Mesenteric fat pad (tissue), 1 donor: ENCODE measurements around the gene IL11. TPM values are rescaled to one million over a fixed set of nuclear protein-coding genes. Genes with fewer than 3 reads are reported as not detected.

Source experiments
- DNase-seq: peaks from one replicate; pipeline ENCODE4 v3.0.0-alpha.2; 2020; ENCODE audit warnings: low spot score
- total RNA-seq: library from RNA; stranded (reverse); fragmentation: NEBNext Ultra II Directional; extraction: Animal tissue kit (Norgen Biotek cat#: 25700); gene quantifications from one replicate; pipeline ENCODE4 v1.2.1, GENCODE V29; 2021
- donor health status: DM: yes; HTN: yes; CAD: no.

The IL11 gene
- total RNA-seq, 1 donor from 2014 or later = not detected

DNA sequence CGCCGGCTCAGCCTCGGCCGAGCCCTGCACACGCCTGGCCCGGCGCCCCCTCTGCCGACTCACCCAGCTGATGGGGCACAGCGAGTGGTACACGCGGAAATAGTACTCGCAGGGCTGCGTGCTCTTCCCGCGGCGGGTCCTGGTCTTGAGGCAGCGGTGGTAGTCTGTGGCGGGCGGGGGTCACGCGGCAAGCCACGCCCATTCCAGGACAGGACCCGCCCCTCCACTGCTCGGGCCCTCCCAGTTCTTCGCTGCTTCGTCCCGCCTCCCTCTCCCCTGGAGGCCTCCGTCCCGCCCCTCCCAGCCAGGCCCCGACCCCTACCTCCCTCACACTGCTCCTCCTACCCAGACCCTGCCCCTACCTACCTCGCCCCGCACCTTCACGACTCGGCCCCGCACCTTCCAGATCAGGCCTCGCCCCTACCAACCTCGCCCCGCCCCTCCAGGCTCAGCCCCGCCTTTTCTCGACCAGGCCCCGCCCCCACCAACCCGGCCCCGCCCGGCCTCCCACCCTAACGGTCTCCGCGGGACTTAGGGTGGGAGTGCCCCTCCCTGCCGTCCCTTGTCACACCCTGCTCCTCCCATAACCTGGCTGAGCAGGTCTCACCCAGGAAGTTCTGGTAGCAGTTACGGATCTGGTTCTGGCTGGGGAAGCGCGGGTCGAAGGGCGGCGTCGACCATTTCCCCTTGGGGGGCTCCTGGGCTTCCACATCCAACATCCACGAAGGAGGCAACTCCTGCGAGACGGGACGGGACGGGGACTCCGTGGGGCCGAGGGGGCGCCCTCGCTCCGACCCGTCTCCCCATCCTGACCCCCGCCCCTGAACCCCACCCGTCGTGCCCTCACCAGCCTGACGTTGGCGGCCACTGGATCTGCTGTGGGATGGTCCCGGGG is 16.2 kb downstream of the IL11 start:
- DNase-seq = no peak

DNA sequence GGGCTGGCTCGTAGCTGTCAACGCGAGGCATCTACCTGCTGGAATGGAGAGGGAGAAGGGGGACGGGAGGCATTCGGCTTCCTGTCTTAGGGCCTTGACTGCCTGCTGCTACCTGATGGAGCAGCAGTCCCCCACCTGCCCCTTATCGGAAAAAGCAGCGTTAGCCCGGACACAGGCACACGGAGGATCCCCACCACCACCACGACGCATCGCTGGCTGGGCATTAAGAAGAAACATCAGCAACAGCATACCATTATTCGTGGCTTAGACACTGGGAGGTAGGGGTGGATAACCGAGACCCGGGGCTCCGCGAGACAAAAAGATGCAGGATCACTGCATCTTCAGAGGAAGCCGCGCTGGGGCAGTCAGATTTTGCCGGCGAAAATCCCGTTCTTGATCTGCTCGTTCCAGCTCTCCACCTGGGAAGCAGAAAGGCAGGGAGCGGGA is 16.9 kb downstream of the IL11 start:
- DNase-seq = no peak

DNA sequence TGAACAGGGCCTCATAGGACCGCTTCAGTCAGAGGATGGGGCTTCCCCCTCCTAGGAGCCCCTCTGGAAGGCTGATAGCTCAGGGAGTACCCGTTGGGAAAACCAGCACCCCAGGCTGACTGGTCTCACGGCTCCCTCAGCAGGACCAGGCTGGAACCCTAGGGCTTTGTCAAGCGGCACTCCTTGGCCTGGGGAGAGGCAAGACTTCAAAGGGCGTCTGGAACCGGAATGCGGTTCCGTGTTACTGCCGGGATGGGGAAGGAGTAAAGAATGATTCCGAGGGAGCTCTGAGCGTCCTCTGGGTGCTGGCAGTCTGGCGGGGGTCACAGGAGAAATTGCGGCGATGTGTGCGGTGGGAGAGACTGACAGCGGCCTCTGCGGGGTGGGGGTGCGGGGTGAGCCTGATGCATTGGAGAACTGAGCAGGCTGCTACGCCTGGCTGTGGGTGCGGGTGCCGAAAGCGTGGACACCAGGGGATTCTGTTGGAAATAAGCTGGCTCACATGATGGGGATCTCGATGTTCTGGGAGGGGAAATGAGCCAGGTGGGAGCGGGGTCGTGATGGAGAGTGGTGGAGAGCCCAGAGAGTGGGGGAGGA is 17.6 kb downstream of the IL11 start:
- DNase-seq = no peak

DNA sequence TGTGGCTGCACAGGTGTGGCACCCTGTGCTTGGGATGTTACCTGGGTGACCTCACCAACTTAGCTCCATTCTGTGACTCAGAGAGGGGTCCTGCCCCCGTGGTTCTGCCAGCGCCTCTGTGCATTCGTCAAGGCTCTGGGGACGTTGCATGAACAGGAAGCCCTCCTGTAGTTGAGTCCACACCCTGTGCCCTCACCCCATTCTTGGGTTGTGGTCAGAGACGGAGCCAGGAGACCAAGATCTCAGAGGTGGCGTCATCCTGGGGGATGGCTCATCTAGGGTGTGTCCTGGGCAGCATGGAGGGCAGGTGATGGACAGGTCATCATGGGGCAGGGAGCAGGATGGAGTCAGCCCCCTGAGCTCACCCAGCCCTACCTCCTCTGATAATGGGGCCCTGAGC is 18.2 kb downstream of the IL11 start:
- no peak for DNase-seq

DNA sequence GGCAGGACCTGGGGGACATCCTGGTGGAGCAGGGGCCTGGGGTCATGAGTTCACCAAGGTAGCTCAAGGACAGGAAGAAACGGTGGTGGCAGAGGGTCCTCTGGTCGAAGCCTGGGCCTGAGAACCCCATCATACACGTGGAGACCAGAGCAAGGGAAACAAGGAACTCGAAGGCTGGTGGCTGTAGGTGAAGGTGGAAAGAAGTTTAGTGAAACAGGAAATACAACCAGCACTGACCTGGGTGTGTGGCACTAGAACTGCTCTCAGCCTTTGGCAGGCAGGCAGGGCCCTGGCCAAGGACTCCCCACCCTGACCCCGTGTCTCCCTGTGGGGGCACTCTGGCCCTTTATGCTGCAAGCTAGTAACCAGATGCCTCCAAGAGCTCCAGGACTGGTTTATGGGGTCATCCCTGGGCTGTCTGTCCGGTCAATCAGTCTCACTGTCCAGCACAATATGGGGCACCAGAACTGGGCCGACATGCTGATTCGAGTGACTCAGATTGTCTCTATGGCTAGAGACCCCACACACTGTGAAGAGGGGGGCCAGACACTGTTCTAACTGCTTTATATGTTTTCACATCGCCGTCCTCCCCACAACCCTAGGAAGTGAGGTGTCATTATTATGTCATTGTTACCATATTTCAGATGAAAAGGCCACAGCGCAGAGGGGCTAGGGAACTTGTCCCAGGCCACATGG is 19.5 kb downstream of the IL11 start:
- DNase-seq = no peak

DNA sequence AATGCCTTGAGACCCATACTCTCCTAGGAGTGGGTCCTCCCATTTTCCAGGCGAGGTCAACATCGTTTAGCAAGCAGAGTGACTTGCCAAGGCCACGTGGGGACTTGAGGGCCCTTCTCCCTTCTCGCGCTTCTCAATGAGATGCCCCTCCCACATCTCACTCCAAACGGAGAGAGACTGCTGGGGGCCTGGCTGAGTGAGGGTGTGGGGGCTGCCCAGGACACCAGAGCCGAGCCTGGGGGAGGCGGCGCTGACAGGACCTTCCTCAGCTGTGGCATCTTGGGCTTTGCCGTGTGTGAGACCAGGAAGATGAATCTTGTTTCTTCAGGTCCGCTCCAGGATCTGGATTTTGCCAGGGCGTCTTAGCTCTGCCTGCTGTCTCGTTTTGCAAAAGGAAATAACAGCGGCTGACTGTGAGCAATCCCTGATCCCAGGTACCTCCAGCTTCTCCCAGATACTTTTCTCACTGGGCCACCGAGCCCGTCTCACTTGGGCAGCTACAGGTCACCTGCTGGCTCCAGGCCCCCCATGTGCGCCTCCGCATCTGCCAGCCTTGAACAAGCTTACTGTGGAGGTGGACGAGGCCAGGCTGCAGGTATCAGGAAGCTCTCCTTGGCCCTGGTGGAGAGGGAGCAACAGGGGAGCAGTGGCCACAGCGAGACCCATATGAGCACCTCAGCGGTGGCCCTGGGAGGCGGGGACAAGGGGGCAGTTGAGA is 21.8 kb downstream of the IL11 start:
- DNase-seq = no peak

DNA sequence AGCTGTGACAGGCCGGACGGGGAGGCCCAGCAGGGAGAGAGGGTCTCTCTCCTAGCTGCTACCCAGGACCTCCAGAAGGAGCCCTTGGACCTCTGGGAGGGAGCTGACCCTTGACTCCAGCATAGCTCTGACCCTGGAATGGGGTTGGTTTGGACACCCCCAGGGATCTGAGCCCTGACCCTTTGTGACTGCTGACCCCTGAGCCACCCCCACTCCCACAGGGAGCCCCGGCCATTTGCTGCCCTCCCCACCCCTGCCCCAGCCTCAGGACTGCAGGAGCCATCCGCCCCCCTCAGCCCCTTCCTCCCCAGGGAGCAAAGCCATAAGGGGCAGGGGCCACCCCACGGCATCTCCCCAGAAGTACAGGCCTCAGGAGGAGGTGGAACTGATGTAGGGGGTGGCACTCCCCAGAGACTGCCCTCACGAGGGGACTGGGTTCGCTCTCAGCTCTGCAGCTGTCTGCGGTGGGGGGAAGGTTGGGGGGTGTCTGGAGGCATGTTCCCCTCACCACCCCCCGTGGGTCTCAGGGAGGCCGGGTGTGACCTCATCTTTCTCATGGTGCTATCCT is 22.7 kb downstream of the IL11 start:
- no peak for DNase-seq

DNA sequence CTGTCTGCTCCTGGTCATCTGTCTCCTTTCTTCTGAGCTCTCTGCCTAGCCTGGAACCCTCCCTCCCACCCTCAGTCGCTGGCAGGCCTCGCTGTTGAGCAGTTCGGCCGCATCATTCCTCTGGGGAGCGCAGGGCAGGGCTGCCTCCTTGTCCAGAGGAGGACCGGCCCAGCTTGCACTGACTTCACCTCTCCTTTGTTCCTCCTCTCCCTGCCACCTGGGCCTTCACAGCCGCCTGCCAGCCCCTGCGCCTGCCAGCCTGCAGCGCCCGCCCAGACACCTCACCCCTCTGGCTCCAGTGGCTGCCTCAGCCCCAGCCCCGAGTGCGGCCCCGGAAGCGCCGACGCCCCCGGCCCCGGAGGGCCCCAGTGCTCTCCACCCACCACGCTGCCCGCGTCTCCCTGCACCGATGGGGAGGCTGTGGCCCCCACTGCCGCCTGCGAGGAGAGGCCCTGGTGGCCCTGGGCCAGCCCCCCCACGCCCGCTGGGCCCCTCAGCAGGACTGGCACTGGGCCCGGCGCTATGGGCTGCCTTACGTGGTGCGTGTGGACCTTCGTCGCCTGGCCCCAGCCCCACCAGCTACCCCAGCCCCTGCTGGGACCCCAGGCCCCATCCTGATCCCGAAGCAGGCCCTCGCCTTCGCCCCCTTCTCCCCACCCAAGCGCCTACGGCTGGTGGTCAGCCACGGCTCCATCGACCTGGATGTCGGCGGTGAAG is 23.4 kb downstream of the IL11 start:
- no peak for DNase-seq

DNA sequence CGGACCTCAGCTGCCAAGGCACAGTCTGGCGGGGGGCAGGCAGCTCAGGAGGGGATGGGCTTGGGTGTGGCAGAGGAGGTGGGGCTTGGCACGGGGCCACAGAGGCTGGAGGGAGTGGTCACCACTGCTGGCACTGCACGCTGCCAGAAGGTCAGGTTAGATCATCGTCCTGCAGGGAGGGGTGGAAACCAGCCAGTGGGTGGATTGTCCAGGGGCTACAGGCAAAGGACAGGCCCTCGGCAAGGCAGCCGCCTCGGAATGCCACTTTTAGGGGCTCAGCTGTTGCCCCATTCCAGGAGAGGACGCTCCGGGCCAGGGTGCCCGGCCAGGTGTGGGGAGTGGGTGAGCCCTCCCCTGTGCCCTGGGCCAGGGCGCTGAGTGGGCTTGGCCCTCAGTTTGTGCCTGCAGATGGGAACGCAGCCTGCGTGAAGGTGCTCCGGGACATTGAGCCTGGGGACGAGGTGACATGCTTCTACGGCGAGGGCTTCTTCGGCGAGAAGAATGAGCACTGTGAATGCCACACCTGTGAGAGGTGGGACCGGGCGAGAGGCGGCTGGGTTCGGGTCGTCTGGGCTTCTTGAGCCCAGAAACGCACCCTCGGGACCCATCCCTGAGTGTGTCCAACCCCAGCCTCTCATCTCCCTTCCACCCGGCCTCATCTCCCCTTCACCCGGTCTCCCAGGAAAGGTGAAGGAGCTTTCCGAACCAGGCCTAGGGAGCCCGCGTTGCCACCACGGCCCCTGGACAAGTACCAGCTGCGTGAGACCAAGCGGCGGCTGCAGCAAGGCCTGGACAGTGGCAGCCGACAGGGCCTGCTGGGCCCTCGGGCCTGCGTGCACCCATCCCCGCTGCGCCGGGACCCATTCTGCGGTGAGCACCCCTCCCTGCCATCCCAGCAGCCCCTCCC is 24.2 kb downstream of the IL11 start:
- no peak for DNase-seq

DNA sequence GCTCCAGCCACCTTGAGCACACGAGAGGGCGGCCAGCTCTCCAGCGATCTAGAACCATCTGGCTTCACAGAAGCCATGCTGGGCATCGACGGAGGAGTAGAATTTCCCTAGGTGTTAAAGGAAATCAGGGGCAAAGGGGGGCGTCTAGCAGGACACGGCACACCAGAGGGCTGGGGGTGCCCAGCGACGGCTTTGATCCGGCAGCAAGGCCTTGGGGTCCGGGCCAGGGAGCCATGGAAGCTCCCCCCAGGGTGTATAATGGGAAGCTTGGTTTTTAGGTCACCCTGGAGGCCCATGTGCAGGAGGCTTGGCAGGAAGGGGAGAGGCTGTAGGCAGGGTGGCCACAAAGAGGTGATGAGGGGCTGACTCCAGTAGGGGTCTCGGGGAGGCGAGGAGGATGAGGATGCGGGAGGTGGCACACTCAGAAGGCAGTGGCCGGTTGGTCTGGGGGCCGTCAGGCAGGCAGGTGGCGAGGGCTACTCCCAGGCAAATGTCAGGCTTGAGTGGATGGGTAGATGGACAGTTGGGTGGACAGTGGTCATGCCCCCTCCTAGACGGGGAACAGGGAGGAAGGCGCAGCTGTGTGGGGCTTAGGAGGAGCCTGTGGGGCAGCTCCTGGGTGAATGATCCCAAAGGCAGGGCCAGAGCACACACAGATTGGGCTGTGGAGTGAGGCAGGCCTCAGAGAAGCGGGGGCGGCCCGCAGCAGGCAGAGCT is 25.0 kb downstream of the IL11 start:
- no peak for DNase-seq

DNA sequence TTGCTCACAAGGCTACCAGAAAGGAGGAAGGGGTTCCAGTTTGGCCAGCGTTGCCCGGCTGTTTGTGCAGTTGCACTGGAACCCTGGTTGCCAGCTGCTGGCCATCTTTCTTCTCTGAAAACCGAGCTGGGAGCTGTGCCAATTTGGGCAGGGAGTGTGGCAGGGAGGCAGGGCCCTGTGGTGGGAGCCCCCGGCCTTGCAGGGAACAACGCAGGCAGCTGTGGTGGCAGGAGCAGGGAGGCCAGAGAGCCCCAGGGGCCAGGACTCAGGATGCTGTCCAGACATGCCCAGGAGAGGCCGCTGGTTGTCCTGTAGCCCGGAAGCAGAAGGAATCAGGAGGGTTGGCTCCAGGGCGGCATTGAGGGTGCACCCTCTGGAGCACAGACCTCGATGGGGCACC is 25.8 kb downstream of the IL11 start:
- no peak for DNase-seq

DNA sequence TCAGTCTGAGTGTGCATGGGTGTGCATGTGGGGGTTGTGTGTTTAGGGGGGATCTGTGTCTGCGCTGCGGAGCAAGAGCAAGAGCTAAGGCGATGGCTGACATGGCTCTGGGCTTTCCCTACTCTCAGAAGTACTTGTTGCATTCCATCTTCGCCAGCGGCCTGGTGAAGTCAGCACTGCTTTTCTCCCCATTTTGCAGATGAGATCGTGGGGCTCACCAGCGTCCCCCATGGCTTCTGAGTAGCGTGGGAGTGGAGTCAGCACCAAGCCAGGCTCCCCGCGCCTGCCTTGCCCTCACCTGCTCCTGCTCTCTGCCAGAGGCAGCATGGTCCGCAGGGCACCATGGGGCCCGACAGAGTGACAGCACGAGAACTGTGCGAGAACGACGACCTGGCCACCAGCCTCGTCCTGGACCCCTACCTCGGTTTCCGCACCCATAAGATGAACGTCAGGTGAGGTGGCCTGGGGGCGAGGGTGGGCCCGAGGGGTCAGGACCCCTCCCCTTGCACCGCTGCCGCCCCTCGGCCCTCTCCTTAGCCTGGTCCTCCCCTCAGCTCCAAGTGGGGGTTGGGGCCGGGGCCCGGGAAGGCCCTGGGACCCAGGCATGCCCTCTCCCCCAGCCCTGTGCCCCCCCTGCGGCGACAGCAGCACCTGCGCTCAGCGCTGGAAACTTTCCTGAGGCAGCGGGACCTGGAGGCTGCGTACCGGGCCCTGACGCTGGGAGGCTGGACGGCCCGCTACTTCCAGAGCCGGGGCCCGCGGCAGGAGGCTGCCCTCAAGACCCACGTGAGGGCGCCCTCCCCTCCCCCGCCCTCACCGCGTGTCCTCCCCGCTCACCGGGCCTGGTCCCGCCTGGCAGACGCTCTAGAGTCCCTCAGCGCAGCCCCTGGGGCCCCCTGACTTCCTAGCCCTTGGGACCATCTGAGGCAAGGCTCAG is 28.4 kb downstream of the IL11 start:
- no peak for DNase-seq

DNA sequence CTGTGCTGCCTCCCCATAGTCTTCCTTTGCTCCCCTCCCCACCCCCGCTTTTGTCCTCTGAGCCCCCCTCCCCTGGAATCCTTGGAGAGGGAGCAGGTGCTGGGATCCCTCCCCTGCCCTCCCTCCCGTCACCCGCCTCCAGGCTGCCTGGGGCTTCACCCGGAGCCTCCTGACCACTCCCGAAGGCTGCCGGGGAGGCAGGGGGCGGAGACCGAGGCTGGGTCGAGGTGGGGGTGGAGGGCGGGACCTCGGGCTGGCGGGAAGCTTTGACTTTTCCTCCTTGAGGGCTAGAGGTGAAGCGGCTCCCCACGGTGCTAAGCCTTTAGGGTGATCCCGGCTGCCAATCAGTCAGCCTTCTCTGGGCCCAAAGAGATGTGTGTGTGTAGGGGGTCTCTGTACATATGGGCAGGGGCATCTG is 29.1 kb downstream of the IL11 start:
- DNase-seq = no peak

DNA sequence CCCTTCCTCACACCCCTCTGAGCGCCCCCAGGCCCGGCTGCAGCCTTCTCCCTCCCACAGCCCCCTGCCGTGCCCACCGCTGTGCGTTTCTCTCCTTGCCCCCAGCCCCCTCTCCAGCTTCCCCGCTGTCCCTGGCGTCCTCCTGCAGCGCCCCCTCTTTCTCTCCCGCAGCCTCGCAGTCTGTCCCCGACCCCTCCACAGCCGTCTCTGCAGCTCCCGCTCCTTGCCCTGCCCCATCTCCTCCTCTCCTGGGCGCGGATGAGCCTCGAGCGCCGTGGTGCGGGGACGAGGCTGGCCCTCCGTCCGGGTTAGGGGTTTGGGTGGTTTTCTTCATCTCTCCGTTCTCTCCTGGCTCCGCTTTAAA is 29.5 kb downstream of the IL11 start:
- DNase-seq = no peak

DNA sequence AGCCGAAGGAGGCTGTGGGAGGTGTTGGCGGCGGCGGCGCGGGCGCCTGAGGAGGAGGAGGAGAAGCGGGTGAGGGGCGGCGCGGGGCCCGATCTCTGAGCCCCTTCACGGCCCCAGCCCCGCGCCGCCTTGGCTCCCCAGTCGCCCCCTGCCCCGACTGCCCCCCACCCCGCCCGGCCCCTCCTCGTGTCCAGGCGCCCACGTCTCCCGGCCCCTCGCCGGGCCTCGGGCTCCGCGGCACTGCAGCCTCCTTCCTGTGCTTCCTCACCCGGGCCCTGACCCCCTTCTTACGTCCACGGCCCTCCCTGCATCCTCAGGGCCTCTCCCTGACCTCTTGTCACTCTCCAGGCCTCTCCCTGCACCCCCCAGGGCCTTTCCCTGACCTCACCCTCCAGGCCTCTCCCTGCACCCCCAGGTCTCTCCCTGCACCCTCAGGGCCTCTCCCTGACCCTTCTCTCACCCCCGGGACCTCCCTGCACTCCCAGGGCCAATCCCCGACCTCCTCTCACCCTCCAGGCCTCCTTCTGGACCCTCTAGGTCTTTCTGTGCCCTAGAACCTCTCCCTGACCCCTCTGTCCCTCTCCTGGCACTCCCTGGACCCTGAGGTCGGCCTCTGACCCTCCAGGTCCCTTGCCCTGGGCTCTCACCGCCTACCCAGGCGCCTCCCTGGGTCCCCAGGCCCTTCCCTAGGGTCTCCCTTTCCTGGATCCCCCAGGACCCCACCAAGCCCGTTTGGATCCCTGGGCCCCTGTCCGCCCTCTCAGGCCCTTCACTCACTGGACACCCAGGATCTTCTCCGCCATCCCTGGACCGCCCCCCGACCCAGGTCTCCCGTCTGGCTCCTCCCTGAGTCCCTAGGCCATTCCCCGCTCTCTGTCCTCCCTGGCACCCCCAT is 30.1 kb downstream of the IL11 start:
- DNase-seq = no peak

DNA sequence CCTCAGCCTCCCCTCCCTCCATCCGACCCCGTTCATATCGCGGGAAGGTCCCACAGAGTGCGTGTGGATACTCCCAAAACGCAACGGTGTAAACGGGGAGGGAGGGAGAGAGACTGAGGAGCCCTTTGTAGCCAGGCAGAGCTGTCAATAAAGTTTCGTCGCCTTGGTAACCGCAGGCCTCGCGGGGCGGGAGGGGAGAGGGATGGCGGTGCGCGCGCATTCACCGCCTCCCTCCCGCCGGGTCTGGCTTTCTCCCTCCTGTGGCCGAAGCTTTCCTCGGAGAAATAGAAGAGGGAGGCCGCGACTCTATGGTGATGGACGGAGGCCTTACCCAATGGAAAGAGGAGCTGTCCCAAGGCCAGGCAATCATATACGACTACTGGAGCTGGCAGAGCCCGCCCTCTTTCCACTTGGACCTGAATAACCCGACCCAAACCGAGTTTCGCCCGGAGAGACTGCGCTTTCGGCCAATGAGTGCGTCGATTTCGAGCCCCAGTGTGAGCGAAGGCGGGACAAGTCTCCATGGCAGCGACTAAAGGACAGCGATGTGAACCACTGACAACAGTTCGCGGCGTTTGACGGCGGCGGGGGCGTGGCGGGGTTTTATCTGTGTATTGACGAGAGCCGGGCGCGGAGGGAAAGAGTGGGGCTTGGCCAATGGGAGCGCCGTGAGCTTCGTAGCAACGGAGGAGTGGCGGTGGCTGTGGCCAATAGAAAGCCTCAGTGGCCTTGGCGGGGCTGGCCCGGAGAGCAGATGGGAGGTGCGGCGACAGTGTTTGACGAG is 31.0 kb downstream of the IL11 start, which contains the start of gene KMT5C:
KMT5C (plus strand) TSS at position 772 of the 784 bp plus-strand sequence. CDS start 2,061 bp downstream, outside the sequence.
- peak; percentile 100 for DNase-seq
